Prostate gland (tissue), 2 donors: Measurements from ENCODE around the gene STK35.

Experiments
- POLR2A ChIP-seq: fragments of 450-650 bp; IDR thresholded peaks from one replicate; pipeline ENCODE4 v1.6.1; 2016; ENCODE audit warnings: antibody characterized with exemption, mild to moderate bottlenecking
- POLR2AphosphoS5 ChIP-seq: sonication (generic); formaldehyde crosslinking; IDR thresholded peaks from one replicate; pipeline ENCODE4 v1.6.1; 2017; ENCODE audit warnings: antibody characterized with exemption
- TF ChIP-seq, protein P1 (sequence below), 4 experiments: fragments of 200-600 bp in 2 of 4; fragments of 450-650 bp in 2 of 4; sonication (generic) in 2 of 4; IDR thresholded peaks; 1 replicate in 3 of 4; 2 replicates in 1 of 4; pipeline ENCODE4 v1.5.1; 2016 to 2019; ENCODE audit warnings: antibody characterized with exemption in 4 of 4, mild to moderate bottlenecking in 2 of 4, moderate library complexity in 2 of 4

DNA sequence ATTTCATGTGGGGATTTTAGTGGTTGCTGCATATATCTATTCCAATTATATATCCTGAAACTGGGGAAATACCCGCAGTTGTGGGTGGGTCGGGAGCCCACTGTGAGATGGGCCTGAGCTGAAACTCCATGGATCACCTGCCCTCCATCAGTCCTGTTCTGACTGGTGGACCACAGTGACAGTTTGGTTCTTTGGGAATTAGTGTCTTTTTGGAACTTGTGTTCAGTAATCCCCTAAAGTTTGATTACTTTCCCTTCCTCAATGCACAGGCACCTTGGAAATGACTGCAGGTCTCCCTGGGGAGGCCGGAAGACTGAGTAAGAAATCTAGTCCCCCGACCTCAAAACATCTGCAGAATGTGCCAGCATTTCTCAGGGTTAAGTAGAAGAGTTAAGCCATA lies 11.3 kb downstream of the STK35 start:
- TF ChIP-seq, protein P1, sequence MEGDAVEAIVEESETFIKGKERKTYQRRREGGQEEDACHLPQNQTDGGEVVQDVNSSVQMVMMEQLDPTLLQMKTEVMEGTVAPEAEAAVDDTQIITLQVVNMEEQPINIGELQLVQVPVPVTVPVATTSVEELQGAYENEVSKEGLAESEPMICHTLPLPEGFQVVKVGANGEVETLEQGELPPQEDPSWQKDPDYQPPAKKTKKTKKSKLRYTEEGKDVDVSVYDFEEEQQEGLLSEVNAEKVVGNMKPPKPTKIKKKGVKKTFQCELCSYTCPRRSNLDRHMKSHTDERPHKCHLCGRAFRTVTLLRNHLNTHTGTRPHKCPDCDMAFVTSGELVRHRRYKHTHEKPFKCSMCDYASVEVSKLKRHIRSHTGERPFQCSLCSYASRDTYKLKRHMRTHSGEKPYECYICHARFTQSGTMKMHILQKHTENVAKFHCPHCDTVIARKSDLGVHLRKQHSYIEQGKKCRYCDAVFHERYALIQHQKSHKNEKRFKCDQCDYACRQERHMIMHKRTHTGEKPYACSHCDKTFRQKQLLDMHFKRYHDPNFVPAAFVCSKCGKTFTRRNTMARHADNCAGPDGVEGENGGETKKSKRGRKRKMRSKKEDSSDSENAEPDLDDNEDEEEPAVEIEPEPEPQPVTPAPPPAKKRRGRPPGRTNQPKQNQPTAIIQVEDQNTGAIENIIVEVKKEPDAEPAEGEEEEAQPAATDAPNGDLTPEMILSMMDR (IDR thresholded peaks at IDR 0.05): no peak
- TF ChIP-seq POLR2A (no peak), POLR2AphosphoS5 (no peak)
